H1 (cell line): Measurements from ENCODE around the gene ADRA2B. TPM values are rescaled to one million over a fixed set of nuclear protein-coding genes. Genes with fewer than 3 reads are reported as not detected.

Experiments used
- CTCF ChIA-PET: fragments of 300-600 bp; sonication (Branson Sonifier 250); formaldehyde crosslinking; loops from one replicate; lab custom pipeline; 2021; ENCODE audit not compliant: partially characterized antibody; lab: Charles Lee
- POLR2A ChIA-PET: fragments of 300-600 bp; sonication (Branson Sonifier 250); formaldehyde crosslinking; loops from one replicate; lab custom pipeline; 2021; ENCODE audit warnings: inconsistent platforms; ENCODE audit not compliant: partially characterized antibody; lab: Charles Lee
- DNase-seq, 2 experiments: peaks; one replicate each; pipeline versions ENCODE4 v3.0.0 to v3.0.0-alpha.2; 2010 to 2022; ENCODE audit warnings: low spot score in 2 of 2, low read depth in 1 of 2, mixed read lengths in 1 of 2
- FAIRE-seq: peaks from 2 replicates; lab custom pipeline; 2011; peaks lifted over from hg19 to GRCh38; lab: Jason Lieb, UNC
- H2AFZ ChIP-seq: 2 replicates; pipeline ENCODE4 v1.8.1; 2012; ENCODE audit warnings: low read length, inconsistent platforms
- H2AK5ac ChIP-seq: 2 replicates; pipeline ENCODE4 v1.6.1; 2013; ENCODE audit warnings: low read depth, low read length
- H2BK120ac ChIP-seq: replicated peaks from 2 replicates; pipeline ENCODE3; 2013; ENCODE audit warnings: low read depth, low read length, inconsistent platforms
- H2BK12ac ChIP-seq: 2 replicates; pipeline ENCODE4 v1.6.1; 2013; ENCODE audit warnings: low read depth, low read length
- H2BK15ac ChIP-seq: 2 replicates; pipeline ENCODE4 v1.6.1; 2013; ENCODE audit warnings: low read length
- H2BK20ac ChIP-seq: 2 replicates; pipeline ENCODE4 v1.6.1; 2013; ENCODE audit warnings: low read length
- H2BK5ac ChIP-seq: 2 replicates; pipeline ENCODE4 v1.6.1; 2013; ENCODE audit warnings: low read depth, low read length
- H3K14ac ChIP-seq: 2 replicates; pipeline ENCODE4 v1.6.1; 2013; ENCODE audit warnings: inconsistent platforms; ENCODE audit not compliant: insufficient read length
- H3K18ac ChIP-seq: 2 replicates; pipeline ENCODE4 v1.6.1; 2013; ENCODE audit warnings: low read length; ENCODE audit errors: extremely low read depth
- H3K23ac ChIP-seq: 2 replicates; pipeline ENCODE4 v1.6.1; 2013; ENCODE audit warnings: inconsistent platforms; ENCODE audit not compliant: insufficient read length
- H3K23me2 ChIP-seq: 2 replicates; pipeline ENCODE4 v1.6.1; 2013; ENCODE audit warnings: low read depth, low read length
- H3K27ac ChIP-seq: 2 replicates; pipeline ENCODE4 v1.6.1; 2011; ENCODE audit warnings: low read depth, low read length, inconsistent platforms
- H3K27me3 ChIP-seq, 4 experiments: replicated peaks in 1 of 4; 1 replicate in 1 of 4; 2 replicates in 3 of 4; pipeline versions ENCODE4 v1.6.1 to v1.8.1; 2011 to 2013; ENCODE audit warnings: low read length in 3 of 4, mild to moderate bottlenecking in 3 of 4, inconsistent platforms in 2 of 4, mixed read lengths in 2 of 4, moderate library complexity in 1 of 4; ENCODE audit not compliant: control insufficient read depth in 3 of 4, insufficient read depth in 3 of 4; ENCODE audit errors: extremely low read depth in 1 of 4
- H3K36me3 ChIP-seq, 4 experiments: 2 replicates each; pipeline versions ENCODE4 v1.6.1 to v1.8.1; 2011 to 2013; ENCODE audit warnings: mild to moderate bottlenecking in 4 of 4, low read length in 3 of 4, moderate library complexity in 2 of 4, control low read depth in 1 of 4, inconsistent platforms in 1 of 4; ENCODE audit not compliant: insufficient read depth in 4 of 4, control insufficient read depth in 2 of 4
- H3K4ac ChIP-seq: replicated peaks from 2 replicates; pipeline ENCODE3; 2013; ENCODE audit warnings: low read length, low read depth, mixed read lengths, inconsistent platforms; ENCODE audit not compliant: insufficient read length
- H3K4me1 ChIP-seq, 4 experiments: replicated peaks in 1 of 4; 1 replicate in 1 of 4; 2 replicates in 3 of 4; pipeline versions ENCODE4 v1.6.1 to v1.8.1; 2011 to 2013; ENCODE audit warnings: low read length in 3 of 4, inconsistent platforms in 2 of 4, mixed read lengths in 1 of 4; ENCODE audit not compliant: insufficient read depth in 4 of 4, control insufficient read depth in 3 of 4
- H3K4me2 ChIP-seq, 2 experiments: 2 replicates each; pipeline versions ENCODE4 v1.6.1 to v1.8.1; 2011 to 2013; ENCODE audit warnings: low read depth in 2 of 2, low read length in 2 of 2, control low read depth in 1 of 2, inconsistent platforms in 1 of 2, mild to moderate bottlenecking in 1 of 2; ENCODE audit not compliant: insufficient read depth in 1 of 2
- H3K4me3 ChIP-seq, 4 experiments: fragments of 200-600, 300-600 bp in 1 of 4; sonication (generic), shearing (Covaris generic), sonication (Bioruptor Twin) in 1 of 4; 2 replicates each; pipeline versions ENCODE4 v1.5.1 to v1.8.1; 2011 to 2016; ENCODE audit warnings: low read length in 4 of 4, low read depth in 3 of 4, control low read depth in 2 of 4, inconsistent platforms in 2 of 4, mild to moderate bottlenecking in 2 of 4, mixed read lengths in 1 of 4, moderate library complexity in 1 of 4; ENCODE audit not compliant: insufficient read depth in 2 of 4; ENCODE audit errors: extremely low read depth in 1 of 4
- H3K56ac ChIP-seq: replicated peaks from 2 replicates; pipeline ENCODE3; 2013; ENCODE audit warnings: low read depth, mild to moderate bottlenecking, mixed read lengths, low read length, inconsistent platforms; ENCODE audit not compliant: insufficient read length
- H3K79me1 ChIP-seq: 2 replicates; pipeline ENCODE4 v1.6.1; 2013; ENCODE audit warnings: low read depth, low read length, control low read depth
- H3K79me2 ChIP-seq, 2 experiments: 2 replicates each; pipeline versions ENCODE4 v1.6.1 to v1.8.1; 2012 to 2013; ENCODE audit warnings: low read length in 2 of 2, mild to moderate bottlenecking in 2 of 2, inconsistent platforms in 1 of 2; ENCODE audit not compliant: insufficient read depth in 2 of 2, control insufficient read depth in 1 of 2
- H3K9ac ChIP-seq, 4 experiments: replicated peaks in 1 of 4; 1 replicate in 1 of 4; 2 replicates in 3 of 4; pipeline versions ENCODE4 v1.6.1 to v1.8.1; 2011 to 2013; ENCODE audit warnings: low read depth in 3 of 4, low read length in 3 of 4, control low read depth in 2 of 4, mild to moderate bottlenecking in 2 of 4, moderate library complexity in 2 of 4, inconsistent platforms in 1 of 4; ENCODE audit errors: extremely low read depth in 1 of 4
- H3K9me3 ChIP-seq, 2 experiments: 2 replicates each; pipeline versions ENCODE4 v1.6.1 to v1.8.1; 2012 to 2013; ENCODE audit warnings: mild to moderate bottlenecking in 2 of 2, moderate library complexity in 2 of 2, control low read depth in 1 of 2, inconsistent platforms in 1 of 2, low read depth in 1 of 2, low read length in 1 of 2, mixed read lengths in 1 of 2; ENCODE audit not compliant: insufficient read depth in 2 of 2
- H4K20me1 ChIP-seq, 2 experiments: replicated peaks in 1 of 2; 2 replicates each; pipeline versions ENCODE3 to v1.8.1; 2011 to 2013; ENCODE audit warnings: inconsistent platforms in 2 of 2, low read length in 2 of 2, mild to moderate bottlenecking in 1 of 2; ENCODE audit not compliant: insufficient read depth in 2 of 2, control insufficient read depth in 1 of 2
- H4K5ac ChIP-seq: 2 replicates; pipeline ENCODE4 v1.6.1; 2013; ENCODE audit warnings: low read length, low read depth, mixed read lengths, inconsistent platforms; ENCODE audit not compliant: insufficient read length
- H4K8ac ChIP-seq: 2 replicates; pipeline ENCODE4 v1.8.0; 2013; ENCODE audit warnings: mild to moderate bottlenecking, moderate library complexity, low read length, inconsistent platforms; ENCODE audit not compliant: insufficient read depth; ENCODE audit errors: extremely low read depth
- H4K91ac ChIP-seq: replicated peaks from 2 replicates; pipeline ENCODE3; 2013; ENCODE audit warnings: low read length, mixed read lengths, inconsistent platforms; ENCODE audit not compliant: insufficient read length
- PHF8 ChIP-seq: fragments of 200-600 bp; sonication (generic); conservative IDR thresholded peaks from 2 replicates; pipeline ENCODE4 v1.7.1; 2012; ENCODE audit warnings: low read depth, mild to moderate bottlenecking, inconsistent platforms, low read length, moderate library complexity
- WGBS, 2 experiments: shearing (Covaris generic) in 1 of 2; methylation state at CpG; one replicate each; pipeline versions ENCODE4 v1.1.6 to v1.1.7; 2013 to 2015; ENCODE audit warnings: low lambda C conversion rate in 2 of 2, mixed read lengths in 2 of 2, inconsistent platforms in 1 of 2, low coverage in 1 of 2, missing lambda C conversion rate in 1 of 2; ENCODE audit not compliant: insufficient replicate concordance in 2 of 2, insufficient coverage in 1 of 2, insufficient read length in 1 of 2; ENCODE audit errors: extremely low coverage in 1 of 2, missing lambda C conversion rate in 1 of 2; 5-methylcytosine and 5-hydroxymethylcytosine counted together
- polyA plus RNA-seq, 7 experiments: library from polyadenylated mRNA; depleted of rRNA in 3 of 7; stranded (reverse) in 5 of 7; unstranded in 2 of 7; fragments of >200 nt in 5 of 7; fragments of 200-250 nt in 2 of 7; gene quantifications; 1 replicate in 5 of 7; 2 replicates in 1 of 7; 4 replicates in 1 of 7; pipeline versions ENCODE4 v1.2.1 to v1.2.3, GENCODE V29; 2011 to 2013; ENCODE audit warnings: missing spikeins in 2 of 7, mixed read lengths in 2 of 7
- total RNA-seq: library from RNA; stranded (reverse); fragmentation: NEBNext Ultra II Directional; extraction: Animal tissue kit (Norgen Biotek cat#: 25700); gene quantifications from 2 replicates; pipeline ENCODE4 v1.2.1, GENCODE V29; 2021

ADRA2B gene
- total and polyA plus RNA-seq, 2 of the 8 experiments (the other 6 are each of a cell fraction or from before 2014, with no cell fraction given), result 5.8 to 6.5 TPM

DNA sequence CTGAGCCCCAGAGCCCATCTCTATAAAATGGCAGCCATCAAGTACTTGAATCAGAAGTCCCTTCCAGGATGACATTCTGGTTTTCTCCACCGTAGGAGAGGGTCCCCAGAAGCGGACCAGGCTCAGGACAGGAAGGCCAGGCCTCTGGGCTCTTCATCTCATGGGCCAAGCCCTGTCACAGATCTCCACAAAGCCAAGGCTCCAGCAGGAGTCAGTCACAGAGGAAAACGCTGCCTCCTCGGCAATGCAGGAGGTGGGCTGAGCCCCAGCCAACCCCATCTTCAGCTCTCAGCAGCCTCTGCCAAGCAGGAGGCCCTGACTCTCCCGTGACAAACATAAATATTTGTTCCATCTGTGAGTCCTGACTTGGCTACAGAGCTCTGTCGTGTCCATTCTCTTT lies 42.2 kb downstream of the ADRA2B start:
- Histone ChIP-seq H3K23me2 (no peaks in the 10 kb centered on the region), H3K9me3 (no peaks in the 10 kb centered on the region), H3K4ac (no peak overlapping the region), H3K23ac (no peak overlapping the region), H3K79me1 (no peaks in the 10 kb centered on the region), H2BK20ac (no peak overlapping the region), H3K18ac (no peak overlapping the region), H3K27me3 (no peaks in the 10 kb centered on the region), H4K5ac (no peak overlapping the region), H3K9ac (no peak overlapping the region), H3K79me2 (no peaks in the 10 kb centered on the region), H2BK5ac (no peak overlapping the region), H3K56ac (no peak overlapping the region), H2AFZ (no peak overlapping the region), H2BK120ac (no peak overlapping the region), H4K8ac (no peak overlapping the region), H3K27ac (no peak overlapping the region), H3K4me2 (no peak overlapping the region), H2BK12ac (no peak overlapping the region), H4K91ac (no peak overlapping the region), H3K36me3 (no peaks in the 10 kb centered on the region), H3K4me1 (no peaks in the 10 kb centered on the region), H2BK15ac (no peak overlapping the region), H2AK5ac (no peak overlapping the region), H3K4me3 (no peak overlapping the region), H4K20me1 (no peaks in the 10 kb centered on the region), H3K14ac (no peak overlapping the region)
- FAIRE-seq (no peak), DNase-seq (no peak)
- ChIA-PET CTCF (interaction anchor here (1.2 to 1.8 kb wide), 3 partner anchors 11 to 100 kb away, joined by 3 to 9 read pairs (median 4); no protein-coding TSS in a partner anchor), POLR2A (no interaction called here)
- WGBS, 2 experiments, result 70% methylated on average over 6 of the region's 6 CpGs; no CpG with 5 or more reads in 1 of the 2 experiments
- TF ChIP-seq PHF8, result no peak
